A172 (cell line): ENCODE results near the gene SINHCAF. TPM values are rescaled to one million over a fixed set of nuclear protein-coding genes. Genes with fewer than 3 reads are reported as not detected.
"Not testable (repeated sequence)": the region's sequence is repeated elsewhere in the genome, so short reads cannot be mapped to it uniquely, and the experiment has no call there.

Experiments used
- DNase-seq: peaks from one replicate; pipeline ENCODE4 v3.0.0-alpha.2; 2015; ENCODE audit warnings: low spot score
- total RNA-seq: library from RNA; depleted of rRNA; stranded (reverse); fragments of >200 nt; shearing (Covaris generic); gene quantifications from 2 replicates; pipeline ENCODE4 v1.2.3, GENCODE V29; 2014; rRNA removed

The SINHCAF gene, protein sequence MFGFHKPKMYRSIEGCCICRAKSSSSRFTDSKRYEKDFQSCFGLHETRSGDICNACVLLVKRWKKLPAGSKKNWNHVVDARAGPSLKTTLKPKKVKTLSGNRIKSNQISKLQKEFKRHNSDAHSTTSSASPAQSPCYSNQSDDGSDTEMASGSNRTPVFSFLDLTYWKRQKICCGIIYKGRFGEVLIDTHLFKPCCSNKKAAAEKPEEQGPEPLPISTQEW
- total RNA-seq, result 66.4 and 92.8 TPM in 2 replicates

DNA sequence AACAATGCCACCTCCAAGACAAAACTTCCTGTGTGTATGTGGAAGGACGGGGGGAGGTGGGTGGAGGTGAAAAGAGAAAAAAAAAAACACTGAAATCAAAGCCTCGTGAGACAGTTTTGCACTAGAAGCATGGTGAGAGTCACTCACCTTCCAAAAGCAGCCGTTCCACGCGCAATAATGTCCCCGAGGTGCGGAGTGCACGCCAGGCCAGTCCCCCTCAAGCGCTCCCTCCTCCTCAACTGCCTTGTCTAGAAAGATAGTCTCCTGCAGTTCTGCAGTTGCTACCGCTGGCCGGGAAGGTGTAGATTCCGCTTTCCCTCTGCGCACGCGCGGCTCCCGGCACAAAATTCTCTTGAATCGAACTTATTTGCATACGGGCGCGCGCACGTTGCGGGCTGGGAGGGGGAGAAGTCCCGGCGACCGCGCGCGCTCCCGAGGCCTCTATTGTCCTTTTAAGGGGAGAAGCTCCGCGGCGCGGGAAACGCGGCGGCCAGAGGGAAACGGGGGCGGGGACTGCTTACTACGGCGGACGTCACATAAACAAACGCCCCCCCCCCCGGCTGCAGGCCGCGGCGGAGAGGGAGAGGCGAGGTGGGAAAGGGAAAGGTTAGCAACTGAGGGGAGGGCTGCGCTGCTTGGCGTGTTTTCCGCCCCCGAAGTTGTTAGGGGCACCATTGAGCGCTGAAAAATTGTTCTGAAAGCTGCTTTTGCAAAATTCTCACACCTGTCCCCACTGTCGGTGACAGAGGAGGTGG is at the start of gene SINHCAF:
Gene SINHCAF, minus strand, starts transcription at position 274 of the 755 bp plus-strand sequence. CDS start 27,946 bp downstream, outside the sequence.
- peak; percentile 95 for DNase-seq

DNA sequence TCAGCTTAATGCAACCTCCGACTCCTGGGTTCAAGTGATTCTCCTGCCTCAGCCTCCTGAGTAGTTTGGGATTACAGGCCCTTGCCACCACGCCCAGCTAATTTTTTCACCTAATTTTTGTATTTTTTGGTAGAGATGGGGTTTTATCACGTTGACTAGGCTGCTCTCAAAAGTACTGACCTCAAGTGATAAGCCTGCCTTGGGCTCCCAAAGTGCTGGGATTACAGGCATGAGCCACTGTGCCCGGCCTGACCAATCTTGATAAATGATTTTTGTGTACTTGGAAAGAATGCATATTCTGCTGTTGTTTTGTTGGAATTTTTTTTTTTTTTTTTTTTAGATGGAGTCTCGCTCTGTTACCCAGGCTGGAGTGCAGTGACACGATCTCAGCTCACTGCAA is 49.5 kb upstream of the SINHCAF start:
- DNase-seq, result not testable (repeated sequence)

DNA sequence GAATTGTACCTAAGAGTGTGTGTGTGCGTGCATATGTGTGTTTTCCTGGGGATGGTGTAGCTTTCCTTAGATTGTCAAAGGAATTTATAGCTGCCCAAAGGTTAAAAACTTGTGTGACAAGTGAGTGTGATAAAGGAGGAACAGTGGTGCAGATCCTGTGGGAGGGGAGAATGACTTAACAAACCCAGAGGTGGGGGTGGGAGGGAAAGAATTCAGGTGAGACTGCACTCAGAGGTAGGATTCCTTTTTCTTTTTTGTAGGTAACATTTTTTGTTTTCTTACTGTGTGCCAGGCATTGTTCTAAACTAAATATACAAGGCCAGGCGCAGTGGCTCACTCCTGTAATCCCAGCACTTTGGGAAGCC is 45.3 kb upstream of the SINHCAF start:
- DNase-seq, result no peak

DNA sequence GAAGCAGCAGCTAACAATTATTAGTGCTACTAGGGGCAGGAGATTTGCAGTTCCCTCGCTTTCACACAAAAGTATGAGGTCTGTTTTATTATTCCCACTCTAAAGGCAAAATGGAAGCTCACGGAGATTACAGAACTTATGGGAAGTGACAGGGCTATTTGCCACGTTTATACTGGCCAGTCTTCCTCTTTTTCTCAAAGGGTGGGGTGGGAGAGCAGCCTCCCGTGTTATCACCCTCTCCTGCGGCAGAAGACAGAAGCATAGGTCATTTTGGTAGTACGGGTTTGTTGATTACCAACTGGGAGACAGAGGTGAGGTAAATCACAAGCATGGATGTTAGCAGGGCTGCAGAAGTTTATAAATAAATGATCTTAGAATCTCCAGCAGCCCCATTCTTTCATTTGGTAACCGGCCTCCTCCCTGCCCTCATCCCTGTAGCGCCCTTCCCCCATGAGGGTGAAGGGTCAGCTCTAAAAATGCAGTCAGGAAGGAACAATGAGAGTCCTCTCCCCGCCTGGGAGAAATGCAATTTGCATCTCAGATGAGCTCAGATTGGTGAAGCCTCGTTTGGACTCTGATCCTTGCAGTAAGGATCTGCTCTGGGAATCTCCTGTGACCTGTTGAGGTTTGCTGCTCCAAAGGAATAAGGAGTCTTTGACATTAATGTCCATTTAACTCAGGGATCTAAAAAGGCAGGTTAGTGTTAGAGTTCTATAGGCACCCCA is 44.7 kb upstream of the SINHCAF start:
- DNase-seq, result no peak

DNA sequence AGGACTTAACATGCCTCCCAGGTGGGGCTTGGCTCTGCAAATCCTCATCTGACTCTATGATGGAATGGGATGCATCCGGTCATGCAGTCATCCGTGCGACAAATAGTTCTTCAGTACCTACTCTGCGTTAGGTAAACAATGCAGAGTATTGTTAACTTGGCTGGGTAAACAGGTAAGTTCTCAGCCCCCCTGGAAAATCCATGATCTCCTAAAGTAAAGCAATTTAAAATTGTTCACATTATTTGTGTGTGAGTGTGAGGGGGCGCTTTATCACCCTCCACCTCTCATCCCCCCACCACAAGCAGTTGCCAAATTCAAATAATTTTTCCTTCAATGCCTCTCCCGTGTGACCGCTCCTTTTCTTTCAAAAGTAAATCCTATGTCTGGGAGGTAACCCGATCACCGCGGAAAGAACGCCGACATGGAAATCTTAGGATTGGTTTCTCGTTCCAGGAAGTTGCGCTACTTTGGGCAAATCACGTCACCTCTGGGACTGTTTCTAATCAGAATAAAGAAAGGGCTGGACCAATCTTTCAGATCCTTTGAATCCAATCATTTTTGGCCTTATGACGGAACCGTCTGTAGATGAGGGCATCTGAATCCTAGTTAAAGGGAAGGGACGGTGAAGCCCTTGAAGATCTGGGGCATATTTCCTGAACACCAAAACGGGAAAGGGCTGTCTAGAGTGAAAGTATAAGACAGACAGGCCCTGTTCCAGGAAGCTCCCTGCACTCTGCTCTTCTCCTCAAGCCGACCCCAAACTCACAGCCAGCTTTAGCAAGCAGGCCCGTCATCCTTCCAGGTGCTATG is 44.0 kb upstream of the SINHCAF start:
- DNase-seq, result no peak

DNA sequence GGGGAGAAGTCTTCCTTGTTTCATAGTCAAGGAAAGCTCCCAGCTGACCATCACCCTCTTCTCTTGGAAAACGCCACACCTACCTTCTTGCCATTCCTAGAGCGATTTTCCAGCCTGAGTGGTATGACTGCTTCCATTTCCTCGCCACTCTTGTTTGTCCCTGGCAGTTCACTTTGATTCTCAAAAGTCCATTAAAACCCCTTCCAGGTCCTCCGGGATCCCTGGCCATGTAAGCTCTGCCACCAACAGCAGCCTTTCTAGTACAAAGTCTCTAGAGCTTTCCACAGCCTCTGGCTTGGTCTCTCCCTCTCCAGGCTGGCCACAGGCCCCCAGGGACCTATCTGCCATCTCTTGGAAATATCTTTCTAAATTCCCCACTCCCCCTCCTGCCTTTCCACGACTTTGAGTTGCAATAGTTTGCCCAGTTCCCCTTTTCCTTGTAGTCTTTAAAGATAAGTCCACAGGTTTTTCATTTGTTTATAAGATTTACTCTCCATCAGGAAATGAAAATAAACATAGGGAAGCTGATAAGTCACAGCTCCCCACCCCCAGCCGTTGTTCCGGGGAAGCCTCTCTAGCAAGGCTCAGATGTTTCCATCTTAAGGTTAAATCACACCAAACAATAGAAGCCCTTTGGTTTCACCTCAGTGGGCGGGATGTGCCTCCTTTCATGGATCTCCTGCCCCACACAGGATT is 42.9 kb upstream of the SINHCAF start:
- no peak for DNase-seq

DNA sequence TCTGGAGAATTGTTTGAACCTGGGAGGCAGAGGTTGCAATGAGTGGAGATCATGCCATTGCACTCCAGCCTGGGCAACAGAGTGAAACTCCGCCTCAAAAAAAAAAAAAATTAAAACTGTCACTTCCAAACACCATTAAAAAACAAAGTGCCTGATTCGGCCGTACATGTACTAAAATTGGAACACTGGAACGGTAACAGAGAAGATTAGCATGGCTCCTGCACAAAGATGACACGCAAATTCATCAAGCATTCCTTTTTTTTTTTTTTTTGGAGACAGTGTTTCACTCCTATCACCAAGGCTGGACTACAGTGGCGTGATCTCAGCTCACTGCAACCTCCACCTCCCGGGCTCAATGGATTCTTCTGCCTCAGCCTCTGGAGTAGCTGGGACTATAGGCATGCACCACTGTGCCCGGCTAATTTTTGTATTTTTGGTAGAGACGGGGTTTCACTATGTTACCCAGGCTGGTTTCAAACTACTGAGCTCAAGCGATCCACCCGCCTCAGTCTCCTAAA is 40.2 kb upstream of the SINHCAF start:
- DNase-seq, result no peak

DNA sequence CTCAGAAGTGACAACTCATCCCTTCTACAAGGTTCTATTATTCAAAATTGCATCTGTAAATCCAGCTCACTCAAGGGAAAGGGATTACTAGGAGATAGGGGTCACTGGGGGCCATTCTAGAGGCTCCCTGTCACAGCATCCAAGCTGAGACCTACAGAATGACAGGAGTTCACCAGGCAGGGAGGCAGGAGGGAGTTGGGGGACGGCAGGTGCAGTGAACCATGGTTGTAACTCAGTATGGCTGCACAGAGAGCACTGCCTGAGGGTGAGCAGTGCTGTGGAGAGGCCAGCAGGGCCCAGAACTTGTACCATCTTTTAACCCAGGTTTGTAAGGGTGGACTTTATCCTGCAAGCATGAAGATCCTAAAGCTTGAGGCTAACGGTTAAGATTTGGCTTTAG is 37.9 kb upstream of the SINHCAF start:
- DNase-seq, result no peak

DNA sequence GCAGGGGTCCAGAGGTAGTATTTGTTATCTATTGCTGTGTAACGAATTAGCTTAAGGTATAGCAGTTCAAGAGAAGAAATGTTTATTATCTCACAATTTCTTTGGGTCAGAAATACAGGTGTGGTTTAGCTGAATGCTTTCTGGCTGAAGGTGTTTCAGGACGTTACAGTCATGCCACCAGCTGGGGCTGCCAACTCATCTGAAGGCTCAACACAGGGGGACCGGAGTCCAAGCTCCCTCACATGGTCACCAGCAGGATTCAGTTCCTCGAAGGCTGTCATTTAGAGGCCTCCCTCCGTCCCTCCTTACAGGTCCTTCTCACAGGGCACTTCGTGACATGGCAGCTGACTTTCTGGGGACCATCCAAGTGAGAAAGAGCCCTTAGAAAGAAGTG is 37.5 kb upstream of the SINHCAF start:
- DNase-seq, result no peak

DNA sequence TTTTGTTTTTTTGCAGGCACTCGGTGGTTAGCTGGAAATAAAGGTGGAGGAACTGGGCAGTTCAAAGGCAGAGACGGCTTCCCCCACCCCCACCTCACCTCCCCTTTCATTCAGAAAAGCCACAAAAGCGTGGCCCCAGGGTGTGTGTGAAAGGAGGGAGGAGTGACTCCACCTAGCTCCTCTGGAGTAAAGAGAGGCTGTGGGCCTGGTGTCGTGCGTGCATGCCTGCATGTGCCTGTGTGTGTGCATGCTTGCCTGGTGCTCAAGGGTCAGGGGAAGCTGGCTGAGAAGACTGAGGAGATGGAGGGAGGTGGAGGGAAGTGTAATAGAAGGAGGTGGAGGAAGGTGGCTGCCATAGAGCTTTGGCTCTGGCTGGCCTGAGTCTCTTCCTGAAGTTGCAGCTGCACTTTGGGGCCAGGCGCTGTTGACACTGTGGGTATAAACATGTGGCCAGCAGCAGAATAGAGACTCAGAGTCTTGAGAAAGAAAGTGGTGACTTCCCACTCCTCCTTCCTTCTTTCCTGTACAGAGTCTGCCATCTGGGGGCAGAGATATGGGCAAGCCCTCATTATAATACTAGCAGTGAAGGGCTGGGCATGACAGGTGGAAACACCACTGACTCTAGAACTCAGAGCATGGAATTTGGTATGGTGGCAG is 36.9 kb upstream of the SINHCAF start:
- no peak for DNase-seq

DNA sequence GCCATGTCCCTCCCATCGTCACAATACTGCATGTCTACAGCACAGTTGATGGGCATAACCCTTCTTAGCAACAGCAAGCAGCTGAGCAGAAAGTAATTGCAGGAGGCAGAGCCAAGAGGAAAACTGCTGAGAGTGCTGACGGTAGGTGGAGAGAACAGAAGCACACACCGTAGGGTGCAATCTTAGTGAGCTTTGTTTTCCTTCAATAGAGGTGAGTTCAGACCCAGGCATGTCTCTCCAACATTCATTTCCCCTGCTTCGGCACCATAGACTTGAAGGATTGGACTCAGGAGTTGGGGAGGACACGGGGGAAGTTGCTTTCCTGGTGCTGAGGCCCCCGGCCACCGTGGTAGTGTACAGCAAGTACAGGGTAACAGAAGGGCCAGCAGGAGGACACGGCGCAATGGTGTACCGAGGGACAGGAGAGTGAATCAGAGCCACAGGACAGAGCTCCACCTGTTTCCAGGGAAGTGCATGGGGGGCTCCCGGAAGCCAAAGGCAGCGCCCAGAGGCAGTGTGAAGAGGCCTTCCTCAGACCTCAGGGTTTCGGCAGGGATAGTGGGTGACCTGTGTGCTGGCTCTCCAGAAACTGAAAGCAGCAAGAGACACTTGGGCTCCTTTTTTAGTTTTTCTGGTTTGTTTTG is 36.3 kb upstream of the SINHCAF start:
- no peak for DNase-seq

DNA sequence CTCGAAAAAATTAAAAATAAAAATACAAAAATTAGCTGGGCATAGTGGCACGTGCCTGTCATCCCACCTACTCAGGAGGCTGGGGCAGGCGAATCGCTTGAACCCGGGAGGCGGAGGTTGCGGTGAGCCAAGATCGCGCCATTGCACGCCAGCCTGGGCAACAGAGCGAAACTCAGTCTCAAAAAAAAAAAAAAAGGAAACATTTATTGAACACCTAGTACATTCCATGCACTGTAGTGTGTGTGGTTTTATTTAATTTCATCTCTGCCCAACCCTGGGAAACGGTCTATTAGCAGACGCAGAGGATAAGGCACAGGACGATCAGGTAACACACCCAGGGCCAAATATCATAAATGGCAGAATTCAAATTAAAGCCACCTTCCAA is 35.8 kb upstream of the SINHCAF start:
- no peak for DNase-seq

DNA sequence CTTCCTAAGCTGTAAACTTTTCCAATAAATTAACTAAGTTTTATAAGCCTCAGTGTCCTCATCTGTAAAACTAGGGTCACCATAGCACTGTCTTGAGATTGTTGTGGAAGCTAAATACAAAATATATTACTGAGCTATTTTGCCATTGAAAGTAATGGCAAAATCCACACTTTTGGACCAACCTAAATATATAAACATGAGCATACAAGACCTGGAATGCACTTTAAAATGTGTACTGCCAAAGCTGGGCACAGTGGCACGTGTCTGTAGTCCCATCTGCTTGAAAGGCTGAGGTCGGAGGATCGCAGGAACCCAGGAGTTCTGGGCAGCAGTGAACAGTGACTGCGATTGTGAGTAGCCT is 29.8 kb upstream of the SINHCAF start:
- no peak for DNase-seq

DNA sequence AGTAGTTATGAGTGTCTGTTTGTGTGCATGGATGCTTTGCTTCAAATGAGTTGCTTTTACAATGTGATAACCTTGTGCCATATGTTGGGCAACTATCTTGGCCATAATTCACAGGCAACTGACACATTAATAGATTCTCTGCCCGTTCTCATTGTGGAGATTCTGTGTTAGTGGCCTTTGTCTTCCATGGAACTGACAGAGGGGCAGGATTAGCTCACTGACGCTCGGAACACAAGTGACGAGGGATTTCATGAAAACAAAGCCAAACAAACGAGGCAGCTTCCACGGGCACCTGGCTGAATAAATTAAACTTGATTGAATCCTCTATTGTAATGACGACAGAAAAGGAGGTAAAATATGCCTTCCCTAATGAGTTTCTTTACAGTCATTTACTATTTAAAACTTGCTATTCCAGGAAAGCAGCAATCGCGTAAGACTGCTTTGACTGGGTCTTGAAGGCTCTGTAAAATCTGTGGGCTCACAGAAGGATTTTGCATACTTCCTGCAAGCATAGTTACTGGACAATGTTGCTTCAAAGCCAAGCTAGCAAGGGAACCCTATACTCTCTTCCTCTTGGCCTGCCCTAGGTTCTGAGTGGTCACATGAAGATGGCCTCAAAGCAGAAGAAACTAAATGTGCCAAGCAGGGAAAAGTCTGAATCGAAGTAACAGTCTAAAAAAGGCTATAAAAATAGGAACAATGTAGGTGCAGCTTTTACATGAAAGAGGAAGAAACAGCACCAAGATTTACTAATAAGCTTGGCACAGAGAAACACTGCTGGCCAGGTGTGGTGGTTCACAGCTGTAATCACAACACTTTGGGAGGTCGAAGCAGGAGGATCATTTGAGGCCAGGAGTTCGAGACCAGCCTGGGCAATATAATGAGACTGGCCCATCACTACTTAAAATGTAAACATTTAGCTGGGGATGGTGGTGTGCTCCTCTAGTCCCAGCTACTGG is 28.1 kb upstream of the SINHCAF start:
- peak; percentile 14 for DNase-seq

DNA sequence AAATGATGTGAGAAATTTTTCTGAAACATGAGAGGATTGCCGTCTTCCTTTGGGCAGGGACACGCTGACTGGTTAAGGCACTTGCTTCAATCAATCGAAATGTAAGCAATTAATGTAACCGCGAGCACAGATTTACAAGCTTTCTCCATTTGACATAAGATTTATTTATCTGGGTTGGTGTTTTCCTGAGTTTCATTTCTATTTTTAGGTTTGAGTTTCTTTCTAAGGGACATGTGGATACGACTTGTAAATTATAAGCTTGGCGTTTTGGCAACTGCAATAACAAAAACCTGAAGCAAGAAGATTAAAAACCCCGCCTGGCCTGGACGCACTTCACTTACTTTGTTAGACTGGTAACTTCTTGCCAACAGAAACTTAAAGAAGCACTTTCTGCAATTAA is 20.3 kb upstream of the SINHCAF start:
- DNase-seq, result peak; percentile 6

DNA sequence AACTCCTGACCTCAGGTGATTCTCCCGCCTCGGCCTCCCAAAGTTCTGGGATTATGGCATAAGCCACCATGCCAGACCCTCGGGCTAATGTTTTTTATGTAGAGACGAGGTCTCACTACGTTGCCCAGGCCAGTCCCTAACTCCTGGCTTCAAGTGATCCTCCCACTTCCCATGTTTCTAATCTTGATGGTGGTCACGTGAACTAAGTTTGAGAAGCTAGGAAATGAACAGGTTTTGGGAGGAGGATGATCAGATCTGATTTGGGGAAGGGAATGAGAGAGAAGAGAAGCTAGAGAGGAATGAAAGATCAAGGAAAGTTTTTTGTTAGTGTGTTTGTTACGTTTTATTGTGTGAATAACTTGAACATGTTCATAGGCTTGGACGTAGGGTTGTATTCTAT is 17.2 kb upstream of the SINHCAF start:
- DNase-seq, result no peak

DNA sequence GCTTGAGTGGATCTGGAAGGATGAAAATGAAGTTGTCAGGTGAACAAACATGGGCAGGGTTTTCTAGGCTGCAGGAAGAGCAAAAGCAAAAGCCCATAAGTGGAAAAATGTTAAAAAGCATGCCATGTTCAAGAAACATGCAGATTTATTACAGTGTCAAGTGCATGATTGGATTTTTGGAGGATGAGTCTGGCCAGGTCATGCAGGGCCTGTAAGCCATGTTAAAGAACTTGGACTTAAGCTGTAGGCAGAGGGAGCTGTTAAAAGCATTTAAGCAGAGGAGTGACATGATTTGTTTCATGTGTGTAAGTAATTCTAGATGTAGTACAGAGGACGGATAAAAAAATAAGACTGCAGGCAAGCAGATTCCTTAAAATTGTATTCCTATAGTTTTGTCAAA is 16.3 kb upstream of the SINHCAF start:
- DNase-seq, result no peak

DNA sequence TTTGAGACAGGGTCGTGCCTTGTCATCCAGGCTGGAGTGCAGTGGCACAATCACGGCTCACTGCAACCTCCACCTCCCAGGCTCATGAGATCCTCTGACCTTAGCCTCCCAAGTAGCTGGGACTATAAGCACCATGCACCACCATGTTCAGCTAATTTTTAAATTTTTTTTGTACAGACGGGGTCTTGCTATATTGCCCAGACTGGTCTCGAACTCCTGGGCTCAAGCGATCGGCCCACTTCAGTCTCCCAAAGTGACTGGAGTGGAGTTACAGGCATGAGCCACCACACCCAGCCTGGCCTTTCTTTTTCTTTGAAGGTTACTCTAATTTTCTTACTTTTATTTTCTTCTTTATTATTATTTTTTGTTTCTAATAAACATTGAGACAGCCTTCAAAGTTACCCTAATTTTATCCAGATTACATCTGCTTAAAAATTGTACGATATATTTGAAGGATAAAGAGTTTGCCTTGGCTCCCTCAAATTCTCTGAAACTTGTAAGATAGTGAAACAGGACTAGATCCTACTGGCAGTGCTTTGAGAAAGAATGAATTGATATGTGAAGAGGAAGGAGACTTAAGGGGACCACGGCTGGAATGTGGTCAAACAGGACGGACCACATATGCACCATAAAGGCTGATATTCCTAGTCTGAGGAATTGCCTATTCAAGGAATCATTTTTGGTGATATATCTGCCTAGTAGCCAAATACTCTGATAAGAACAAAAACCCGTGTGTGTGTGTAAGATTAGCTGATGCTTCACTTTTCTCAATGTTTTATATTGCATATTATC is 14.1 kb upstream of the SINHCAF start:
- no peak for DNase-seq
